Upper lobe of left lung (tissue), 4 donors: Measurements from ENCODE around the gene FNDC1.

Experiments
- CTCF ChIP-seq, 6 experiments: fragments of 450-650 bp in 4 of 6; fragments of 200-600 bp in 2 of 6; sonication (generic) in 2 of 6; IDR thresholded peaks; one replicate each; pipeline ENCODE4 v1.5.1; 2016 to 2019; ENCODE audit warnings: antibody characterized with exemption in 6 of 6
- POLR2AphosphoS5 ChIP-seq, 2 donors: sonication (generic); formaldehyde crosslinking; IDR thresholded peaks; one replicate each; pipeline ENCODE4 v1.5.1; 2017; ENCODE audit warnings: antibody characterized with exemption in 2 of 2

GRCh38 chr6:159130846-159131245 is 38.4 kb upstream of the FNDC1 start:
- TF ChIP-seq CTCF (IDR thresholded peaks at IDR 0.05) (no peak), POLR2AphosphoS5 (IDR thresholded peaks at IDR 0.05) (no peak)
